CD4-positive, alpha-beta memory T cell (primary cell): ENCODE measurements around the gene NAP1L1. TPM values are rescaled to one million over a fixed set of nuclear protein-coding genes. Genes with fewer than 3 reads are reported as not detected.
A peak's percentile ranks its signal among the peaks of the same experiment; 100 is the strongest.

Experiments
- CTCF ChIA-PET: fragments of 350-600 bp; sonication (Branson Sonifier 250); formaldehyde crosslinking; loops from one replicate; lab custom pipeline; 2021; ENCODE audit warnings: inconsistent platforms; ENCODE audit not compliant: partially characterized antibody; lab: Charles Lee
- POLR2A ChIA-PET: fragments of 350-600 bp; sonication (Branson Sonifier 250); formaldehyde crosslinking; loops from one replicate; lab custom pipeline; 2021; ENCODE audit not compliant: partially characterized antibody; lab: Charles Lee
- DNase-seq, 5 donors: peaks; one replicate each; pipeline versions ENCODE4 v3.0.0 to v3.0.0-alpha.2; 2020 to 2022; ENCODE audit warnings: mixed read lengths in 1 of 5
- H3K27ac ChIP-seq: one replicate; pipeline ENCODE4 v1.7.0; 2013; ENCODE audit warnings: low read depth, low read length
- H3K27me3 ChIP-seq: 2 replicates; pipeline ENCODE4 v1.7.0; 2013; ENCODE audit warnings: mild to moderate bottlenecking, low read length, moderate library complexity; ENCODE audit not compliant: insufficient read depth
- H3K36me3 ChIP-seq: 2 replicates; pipeline ENCODE4 v1.7.0; 2013; ENCODE audit warnings: mild to moderate bottlenecking, low read length, moderate library complexity; ENCODE audit not compliant: insufficient read depth
- H3K4me1 ChIP-seq: 2 replicates; pipeline ENCODE4 v1.7.0; 2013; ENCODE audit warnings: mild to moderate bottlenecking, low read length, moderate library complexity; ENCODE audit not compliant: insufficient read depth
- H3K4me3 ChIP-seq, 2 donors: one replicate each; pipeline ENCODE4 v1.7.0; 2013; ENCODE audit warnings: low read length in 2 of 2, mild to moderate bottlenecking in 1 of 2
- H3K9me3 ChIP-seq, 2 donors: one replicate each; pipeline ENCODE4 v1.7.0; 2013; ENCODE audit warnings: low read length in 2 of 2, control low read depth in 1 of 2; ENCODE audit not compliant: control insufficient read depth in 1 of 2
- H3K27ac Mint-ChIP-seq, 7 donors: one replicate each; pipeline ENCODE4 v1.8.0; 2020 to 2021; ENCODE audit warnings: mixed read lengths in 7 of 7, mild to moderate bottlenecking in 6 of 7, inconsistent platforms in 3 of 7, moderate library complexity in 3 of 7
- H3K27me3 Mint-ChIP-seq, 2 donors: one replicate each; pipeline ENCODE4 v1.8.0; 2020 to 2021; ENCODE audit warnings: mixed read lengths in 2 of 2
- H3K36me3 Mint-ChIP-seq, 2 donors: one replicate each; pipeline ENCODE4 v1.8.0; 2020 to 2021; ENCODE audit warnings: mixed read lengths in 2 of 2, inconsistent platforms in 1 of 2, mild to moderate bottlenecking in 1 of 2
- H3K4me1 Mint-ChIP-seq, 4 donors: one replicate each; pipeline ENCODE4 v1.8.0; 2020 to 2021; ENCODE audit warnings: mixed read lengths in 4 of 4, mild to moderate bottlenecking in 1 of 4
- H3K4me3 Mint-ChIP-seq, 8 donors: one replicate each; pipeline ENCODE4 v1.8.0; 2020 to 2021; ENCODE audit warnings: mixed read lengths in 8 of 8, mild to moderate bottlenecking in 7 of 8, moderate library complexity in 6 of 8, inconsistent platforms in 3 of 8
- H3K9me3 Mint-ChIP-seq, 8 donors: one replicate each; pipeline ENCODE4 v1.8.0; 2020 to 2021; ENCODE audit warnings: mixed read lengths in 8 of 8, mild to moderate bottlenecking in 5 of 8, inconsistent platforms in 3 of 8, moderate library complexity in 1 of 8
- intact Hi-C: fragments of 100-400 bp; cut with micrococcal nuclease; formaldehyde crosslinking; loops from one replicate; pipeline ENCODE4 v1.15.1; 2023
- polyA plus RNA-seq, 2 donors: library from polyadenylated mRNA; unstranded; fragments of 300-500 nt; fragmentation: Illumina TruSeq; gene quantifications; one replicate each; pipeline ENCODE4 v1.2.3, GENCODE V29; 2021
- total RNA-seq, 2 experiments: library from RNA; stranded (reverse); gene quantifications; one replicate each; pipeline ENCODE4 v1.2.3, GENCODE V29; 2021

Gene NAP1L1
- total and polyA plus RNA-seq, 4 experiments from 2014 or later: 156 to 718 (median 438) TPM

DNA sequence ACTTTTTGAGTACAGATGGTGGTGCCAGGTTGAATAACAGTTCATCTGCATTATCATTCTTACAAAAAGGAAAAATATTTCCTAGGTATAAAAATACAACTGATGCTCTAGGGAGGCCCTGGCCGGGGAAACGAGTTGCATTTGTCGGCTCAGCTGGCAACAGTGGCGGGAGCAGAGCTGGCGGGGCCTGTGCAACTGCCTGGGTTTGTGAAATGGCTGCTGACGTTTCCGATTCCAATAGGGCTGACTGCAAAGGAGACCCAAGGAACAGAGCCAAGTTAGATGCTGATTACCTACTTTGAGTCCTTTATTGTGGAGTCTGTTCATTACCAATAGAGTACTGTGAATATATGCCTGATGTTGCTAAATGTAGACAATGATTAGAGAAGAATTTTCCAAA lies 27.2 kb downstream of the NAP1L1 start:
- Mint-ChIP-seq H3K36me3 (peaks cover 62 to 76% of the 10 kb centered on the region in 2 donors), H3K27me3 (no peaks in the 10 kb centered on the region), H3K9me3 (no peaks in the 10 kb centered on the region), H3K4me3 (no peak overlapping the region), H3K4me1 (peaks cover 2 to 6% (median 4%) of the 10 kb centered on the region in 4 donors), H3K27ac (no peak overlapping the region)
- Histone ChIP-seq H3K9me3 (no peaks in the 10 kb centered on the region), H3K27me3 (no peaks in the 10 kb centered on the region), H3K27ac (no peak overlapping the region), H3K4me1 (no peaks in the 10 kb centered on the region), H3K36me3 (peaks cover 57% of the 10 kb centered on the region), H3K4me3 (no peak overlapping the region)
- CTCF ChIA-PET: no interaction called here
- intact Hi-C loops: no loop called here
- DNase-seq: no peak
- POLR2A ChIA-PET: no interaction called here

DNA sequence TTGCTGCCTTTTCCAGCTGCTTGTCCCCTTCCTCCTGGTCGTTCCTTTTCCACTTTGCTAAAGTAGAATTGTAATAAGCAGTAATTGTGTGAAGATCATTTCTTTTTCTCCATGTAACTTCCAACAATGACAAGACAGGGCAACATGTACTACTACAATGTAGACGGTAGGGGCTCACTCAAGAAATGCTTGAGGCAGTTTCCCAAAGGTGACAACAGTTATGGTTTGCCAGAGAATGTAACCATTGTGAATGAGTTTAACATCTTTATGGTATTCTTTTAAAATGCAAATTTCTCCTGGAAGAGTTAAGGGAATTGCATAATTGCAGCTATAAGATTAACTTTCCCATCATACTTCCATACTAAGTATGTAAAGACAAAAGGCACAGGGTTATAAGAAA lies 29.1 kb downstream of the NAP1L1 start:
- CTCF ChIA-PET: interaction anchor here (0.8 to 1.4 kb wide), 3 partner anchors 18 to 55 kb away, joined by 3 read pairs; no protein-coding TSS in a partner anchor

DNA sequence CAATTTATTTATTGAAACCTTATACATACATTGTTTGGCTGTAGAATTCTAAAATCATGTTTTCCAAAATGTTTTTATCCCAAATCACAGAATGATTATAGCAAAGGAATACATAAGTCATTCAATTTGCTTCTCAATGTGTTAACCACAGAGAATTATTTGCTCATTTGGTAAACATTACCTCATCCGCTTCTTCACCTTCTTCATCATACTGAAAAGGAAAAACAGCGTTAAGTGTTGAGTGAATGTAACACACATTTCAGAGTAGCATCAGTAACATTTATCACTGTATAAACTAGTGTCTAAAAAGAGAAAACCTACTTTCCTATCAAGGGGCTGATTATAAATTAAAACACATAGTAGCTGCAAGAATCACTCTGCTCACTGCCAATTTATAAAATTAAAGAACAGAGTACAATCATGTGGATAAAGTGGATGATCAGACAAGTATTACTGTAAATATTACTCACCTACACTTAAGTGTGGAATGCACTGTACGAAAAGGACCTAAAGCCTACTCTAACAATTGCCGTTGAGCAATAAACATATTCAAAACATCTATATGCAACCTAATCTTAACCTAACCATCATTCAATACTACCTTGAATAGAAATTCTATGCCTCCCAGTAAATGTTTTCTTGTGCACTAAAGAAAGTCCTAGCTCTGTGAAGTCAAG lies 34.8 kb downstream of the NAP1L1 start:
- DNase-seq: no peak
- Histone ChIP-seq H3K27me3 (no peaks in the 10 kb centered on the region), H3K27ac (no peak overlapping the region), H3K36me3 (peaks cover 26% of the 10 kb centered on the region), H3K9me3 (no peaks in the 10 kb centered on the region), H3K4me3 (no peak overlapping the region), H3K4me1 (no peaks in the 10 kb centered on the region)
- Mint-ChIP-seq H3K27ac (no peak overlapping the region), H3K36me3 (peaks cover 43 to 60% of the 10 kb centered on the region in 2 donors), H3K4me1 (no peaks in the 10 kb centered on the region), H3K4me3 (no peak overlapping the region), H3K27me3 (no peaks in the 10 kb centered on the region), H3K9me3 (no peaks in the 10 kb centered on the region)
- ChIA-PET CTCF (interaction anchor here (1.0 to 1.4 kb wide), 2 partner anchors 13 to 406 kb away, joined by 3 read pairs; no protein-coding TSS in a partner anchor), POLR2A (interaction anchor here (0.9 to 1.4 kb wide), 2 partner anchors 9 to 16 kb away, joined by 3 to 5 read pairs; no protein-coding TSS in a partner anchor)
- intact Hi-C loops: no loop called here

More for the DNA sequence above, 29.1 kb downstream of the NAP1L1 start:
- no peaks in the 10 kb centered on the region for H3K4me1 Mint-ChIP-seq
- H3K27me3 ChIP-seq: no peaks in the 10 kb centered on the region
- H3K4me3 Mint-ChIP-seq: no peak overlapping the region
- H3K27ac Mint-ChIP-seq: peak overlapping the region in 1 of 7 donors; percentile 19
- DNase-seq: no peak
- POLR2A ChIA-PET: no interaction called here
- H3K27me3 Mint-ChIP-seq: no peaks in the 10 kb centered on the region
- intact Hi-C loops: no loop called here
- peaks cover 58 to 72% of the 10 kb centered on the region in 2 donors for H3K36me3 Mint-ChIP-seq
- H3K4me1 ChIP-seq: no peaks in the 10 kb centered on the region
- H3K4me3 ChIP-seq: no peak overlapping the region
- peaks cover 55% of the 10 kb centered on the region for H3K36me3 ChIP-seq
- no peak overlapping the region for H3K27ac ChIP-seq
- H3K9me3 ChIP-seq: no peaks in the 10 kb centered on the region
- H3K9me3 Mint-ChIP-seq: no peaks in the 10 kb centered on the region

GRCh38 chr12:76047742-76048141 lies 36.7 kb downstream of the NAP1L1 start:
- Histone ChIP-seq H3K9me3 (no peaks in the 10 kb centered on the region), H3K27me3 (no peaks in the 10 kb centered on the region), H3K36me3 (peaks cover 12% of the 10 kb centered on the region), H3K4me1 (no peaks in the 10 kb centered on the region), H3K4me3 (no peak overlapping the region), H3K27ac (no peak overlapping the region)
- POLR2A ChIA-PET: interaction anchor here (0.6 to 1.1 kb wide), 2 partner anchors 17 to 536 kb away, joined by 3 to 4 read pairs; partner anchors contain the start of gene KRR1
- no peaks in the 10 kb centered on the region for H3K4me1 Mint-ChIP-seq
- H3K4me3 Mint-ChIP-seq: no peak overlapping the region
- no peak for DNase-seq
- H3K9me3 Mint-ChIP-seq: no peaks in the 10 kb centered on the region
- no peak overlapping the region for H3K27ac Mint-ChIP-seq
- H3K36me3 Mint-ChIP-seq: peaks cover 33 to 51% of the 10 kb centered on the region in 2 donors
- CTCF ChIA-PET: interaction anchor here (0.6 to 1.3 kb wide), 5 partner anchors 8 to 85 kb away, joined by 3 to 6 read pairs (median 4); no protein-coding TSS in a partner anchor
- no peaks in the 10 kb centered on the region for H3K27me3 Mint-ChIP-seq
- intact Hi-C loops: no loop called here

- H3K4me3 ChIP-seq: no peak overlapping the region
- no peaks in the 10 kb centered on the region for H3K27me3 ChIP-seq
- CTCF ChIA-PET: interaction anchor here (0.8 kb wide), 1 partner anchor 10 kb away, joined by 3 read pairs; no protein-coding TSS in a partner anchor
- Mint-ChIP-seq H3K4me1 (no peaks in the 10 kb centered on the region), H3K27ac (no peak overlapping the region), H3K27me3 (no peaks in the 10 kb centered on the region), H3K9me3 (no peaks in the 10 kb centered on the region), H3K36me3 (peaks cover 27 to 44% of the 10 kb centered on the region in 2 donors), H3K4me3 (no peak overlapping the region)
- H3K36me3 ChIP-seq: peaks cover 5% of the 10 kb centered on the region
- POLR2A ChIA-PET: interaction anchor here (1.1 kb wide), 1 partner anchor 536 kb away, joined by 4 read pairs; the partner anchor contains the start of gene KRR1
- no peaks in the 10 kb centered on the region for H3K9me3 ChIP-seq
- H3K27ac ChIP-seq: no peak overlapping the region
- intact Hi-C loops: no loop called here
- no peaks in the 10 kb centered on the region for H3K4me1 ChIP-seq
- DNase-seq: no peak
These were observed 37.4 kb downstream of the NAP1L1 start for GRCh38 chr12:76047060-76047459.

GRCh38 chr12:76043377-76043776 lies 41.1 kb downstream of the NAP1L1 start:
- Mint-ChIP-seq H3K9me3 (no peaks in the 10 kb centered on the region), H3K27ac (peak overlapping the region in 3 of 7 donors; percentile 12 to 77 (median 17)), H3K27me3 (no peaks in the 10 kb centered on the region), H3K4me1 (no peaks in the 10 kb centered on the region), H3K4me3 (no peak overlapping the region), H3K36me3 (peaks cover 6 to 16% of the 10 kb centered on the region in 2 donors)
- Histone ChIP-seq H3K4me3 (no peak overlapping the region), H3K27ac (no peak overlapping the region), H3K4me1 (no peaks in the 10 kb centered on the region), H3K9me3 (no peaks in the 10 kb centered on the region), H3K36me3 (no peaks in the 10 kb centered on the region), H3K27me3 (no peaks in the 10 kb centered on the region)
- no peak for DNase-seq
- intact Hi-C loops: no loop called here
- ChIA-PET POLR2A (no interaction called here), CTCF (interaction anchor here (1.0 to 1.3 kb wide), 2 partner anchors 412 to 516 kb away, joined by 3 to 4 read pairs; no protein-coding TSS in a partner anchor)

DNA sequence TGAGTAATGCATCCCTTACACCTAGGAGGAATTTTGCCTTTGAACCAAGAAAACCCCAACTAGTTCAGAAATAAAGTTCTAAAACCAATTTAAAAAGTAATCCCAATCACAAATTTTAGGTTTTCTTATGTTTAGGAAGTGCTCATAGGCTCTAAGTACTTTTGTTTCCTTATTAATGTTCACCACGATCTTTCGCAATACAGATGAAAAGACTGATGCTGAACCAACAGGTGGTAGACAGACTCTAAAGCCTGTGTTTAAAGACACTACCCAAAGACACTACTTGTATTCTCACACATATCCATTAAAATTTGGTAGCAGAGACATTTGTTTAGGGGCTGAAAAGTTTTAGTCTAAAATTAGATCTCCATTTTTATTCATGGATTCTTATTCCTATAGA lies 42.3 kb downstream of the NAP1L1 start:
- Mint-ChIP-seq H3K27me3 (no peaks in the 10 kb centered on the region), H3K4me3 (no peak overlapping the region), H3K36me3 (peaks cover 6 to 13% of the 10 kb centered on the region in 2 donors), H3K4me1 (peaks cover 3 to 6% (median 5%) of the 10 kb centered on the region in 4 donors), H3K9me3 (no peaks in the 10 kb centered on the region), H3K27ac (no peak overlapping the region)
- Histone ChIP-seq H3K4me1 (no peaks in the 10 kb centered on the region), H3K4me3 (no peak overlapping the region), H3K27ac (no peak overlapping the region), H3K27me3 (no peaks in the 10 kb centered on the region), H3K9me3 (no peaks in the 10 kb centered on the region), H3K36me3 (no peaks in the 10 kb centered on the region)
- intact Hi-C loops: no loop called here
- POLR2A ChIA-PET: interaction anchor here (2.6 kb wide), 1 partner anchor 11 kb away, joined by 8 read pairs; the partner anchor contains the start of gene PHLDA1
- CTCF ChIA-PET: interaction anchor here (0.7 to 12.4 kb wide), 2 partner anchors 514 to 516 kb away, joined by 4 to 173 read pairs; no protein-coding TSS in a partner anchor
- no peak for DNase-seq
